Mononuclear cell (primary cell): ENCODE results near the gene IQSEC2. TPM values are rescaled to one million over a fixed set of nuclear protein-coding genes. Genes with fewer than 3 reads are reported as not detected.

ENCODE experiments used
- H3K27me3 ChIP-seq: 2 replicates; pipeline ENCODE4 v1.6.0; 2011; ENCODE audit warnings: low read length, control low read depth; ENCODE audit not compliant: insufficient read depth
- H3K4me1 ChIP-seq: 2 replicates; pipeline ENCODE4 v1.5.1; 2011; ENCODE audit warnings: mild to moderate bottlenecking, low read length, control low read depth; ENCODE audit not compliant: insufficient read depth
- H3K4me3 ChIP-seq: 2 replicates; pipeline ENCODE4 v1.5.1; 2011; ENCODE audit warnings: mild to moderate bottlenecking, low read length, moderate library complexity
- H3K9me3 ChIP-seq: 2 replicates; pipeline ENCODE4 v1.5.1; 2011; ENCODE audit warnings: low read depth, mild to moderate bottlenecking, control low read depth, low read length
- total RNA-seq: library from RNA; depleted of rRNA; stranded (reverse); fragments of >200 nt; gene quantifications from one replicate; pipeline ENCODE4 v1.2.3, GENCODE V29; 2012

IQSEC2 gene
- total RNA-seq, result 4.4 TPM

- H3K4me1 ChIP-seq, result peaks cover 28% of the 10 kb centered on the region
- no peaks in the 10 kb centered on the region for H3K9me3 ChIP-seq
- H3K27me3 ChIP-seq, result no peaks in the 10 kb centered on the region
- H3K4me3 ChIP-seq, result peak within 1 kb of the TSS; percentile 22
Measured at GRCh38 chrX:53281321-53281822, at the start of gene IQSEC2. IQSEC2 (minus strand) TSS chrX:53281584.

GRCh38 chrX:53330331-53330730, 48.9 kb upstream of the IQSEC2 start:
- Histone ChIP-seq H3K4me3 (no peak overlapping the region), H3K27me3 (peaks cover 8% of the 10 kb centered on the region), H3K9me3 (no peaks in the 10 kb centered on the region), H3K4me1 (no peaks in the 10 kb centered on the region)

GRCh38 chrX:53324803-53325202, 43.4 kb upstream of the IQSEC2 start:
- peaks cover 9% of the 10 kb centered on the region for H3K4me1 ChIP-seq
- no peaks in the 10 kb centered on the region for H3K9me3 ChIP-seq
- H3K27me3 ChIP-seq, result peaks cover 30% of the 10 kb centered on the region
- H3K4me3 ChIP-seq, result no peak overlapping the region

- H3K9me3 ChIP-seq, result no peaks in the 10 kb centered on the region
- H3K27me3 ChIP-seq, result peaks cover 36% of the 10 kb centered on the region
- no peak overlapping the region for H3K4me3 ChIP-seq
- H3K4me1 ChIP-seq, result peaks cover 16% of the 10 kb centered on the region
Measured at GRCh38 chrX:53324085-53324484, 42.7 kb upstream of the IQSEC2 start.

DNA sequence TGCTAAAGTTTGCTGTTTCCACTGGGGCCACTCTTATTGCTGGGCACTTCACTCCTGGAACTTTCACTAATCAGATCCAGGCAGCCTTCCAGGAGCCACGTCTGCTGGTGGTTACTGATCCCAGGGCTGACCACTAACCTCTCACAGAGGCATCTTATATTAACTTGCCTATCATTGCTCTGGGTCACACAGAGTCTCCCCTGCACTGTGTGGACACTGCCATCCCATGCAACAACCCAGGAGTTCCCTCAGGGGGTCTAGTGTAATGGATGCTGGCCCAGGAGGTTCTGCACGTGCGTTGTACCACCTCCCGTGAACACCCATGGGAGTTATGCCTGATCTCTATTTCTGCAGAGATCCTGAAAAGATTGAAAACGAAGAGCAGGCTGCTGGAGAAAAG, 41.8 kb upstream of the IQSEC2 start:
- Histone ChIP-seq H3K27me3 (peaks cover 38% of the 10 kb centered on the region), H3K4me3 (no peak overlapping the region), H3K4me1 (peaks cover 18% of the 10 kb centered on the region), H3K9me3 (no peaks in the 10 kb centered on the region)

DNA sequence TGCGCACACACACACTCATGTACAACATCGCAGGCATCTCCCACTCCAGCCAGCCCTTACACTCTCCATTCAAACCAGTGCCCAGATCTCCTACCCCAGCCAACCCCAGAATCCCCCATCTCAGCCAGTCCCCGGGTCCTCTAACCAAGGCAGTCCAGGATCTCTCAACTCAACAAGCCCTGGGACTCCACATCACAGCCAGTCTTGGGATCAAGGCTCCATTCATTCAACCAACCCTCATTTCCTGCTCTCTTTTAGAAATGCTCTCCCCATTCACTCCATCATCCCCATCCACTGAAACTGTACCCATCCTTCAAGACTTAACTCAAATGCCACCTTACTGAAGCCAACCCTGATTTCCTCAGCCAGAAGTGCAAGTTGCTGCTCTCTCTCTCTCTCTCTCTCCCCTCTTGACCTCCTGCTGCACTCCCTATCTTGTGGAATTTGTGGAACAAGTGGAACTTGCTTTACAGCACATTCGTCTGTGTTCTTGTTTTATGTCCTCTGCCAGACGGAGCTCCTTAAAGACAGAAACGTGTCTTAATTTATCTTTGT, 40.6 kb upstream of the IQSEC2 start:
- Histone ChIP-seq H3K27me3 (peaks cover 35% of the 10 kb centered on the region), H3K4me3 (no peak overlapping the region), H3K4me1 (peaks cover 18% of the 10 kb centered on the region), H3K9me3 (no peaks in the 10 kb centered on the region)

DNA sequence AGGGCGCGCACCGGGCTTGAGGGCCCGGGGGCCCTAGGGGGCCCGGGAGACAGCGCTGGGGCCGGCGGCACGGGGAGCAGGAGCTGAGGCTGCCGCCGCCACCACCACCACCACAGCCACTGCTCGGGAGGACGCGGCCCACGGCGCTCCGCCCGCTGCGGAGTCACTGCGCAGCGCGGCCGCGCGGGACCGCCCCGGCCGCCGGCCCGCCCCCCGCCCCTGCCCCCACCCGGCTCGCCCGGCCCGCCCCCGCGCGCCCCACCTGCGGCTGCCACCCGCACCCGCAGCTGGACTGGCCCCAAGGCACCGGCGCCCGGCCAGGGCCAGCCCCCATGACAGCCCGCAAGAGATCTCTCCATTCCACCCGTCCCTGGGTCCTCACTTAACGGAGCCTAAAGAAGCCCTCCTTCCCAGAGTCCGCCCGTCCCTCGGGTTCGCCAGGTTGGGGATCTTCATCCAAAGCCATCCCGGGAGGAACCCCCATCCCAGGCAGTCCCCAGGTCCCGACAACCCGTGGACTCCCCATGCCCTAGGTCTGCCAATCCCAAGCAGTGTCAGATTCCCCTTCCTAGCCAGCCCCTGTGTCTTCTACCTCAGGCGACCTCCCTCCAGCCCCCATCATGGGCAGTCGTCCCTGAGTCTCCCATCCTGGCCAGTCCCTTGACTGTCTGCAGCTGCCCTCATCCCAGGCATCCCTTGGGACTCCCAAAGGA, 40.0 kb upstream of the IQSEC2 start:
- H3K9me3 ChIP-seq, result no peaks in the 10 kb centered on the region
- H3K4me3 ChIP-seq, result peak overlapping the region; percentile 32
- H3K27me3 ChIP-seq, result peaks cover 32% of the 10 kb centered on the region
- peaks cover 18% of the 10 kb centered on the region for H3K4me1 ChIP-seq

GRCh38 chrX:53320543-53321229, 39.3 kb upstream of the IQSEC2 start:
- H3K4me3 ChIP-seq, result peak overlapping the region; percentile 32
- peaks cover 30% of the 10 kb centered on the region for H3K27me3 ChIP-seq
- peaks cover 18% of the 10 kb centered on the region for H3K4me1 ChIP-seq
- H3K9me3 ChIP-seq, result no peaks in the 10 kb centered on the region

GRCh38 chrX:53319614-53320542, 38.5 kb upstream of the IQSEC2 start:
- Histone ChIP-seq H3K4me3 (peak overlapping the region; percentile 32), H3K9me3 (no peaks in the 10 kb centered on the region), H3K27me3 (peaks cover 30% of the 10 kb centered on the region), H3K4me1 (peaks cover 18% of the 10 kb centered on the region)

- Histone ChIP-seq H3K4me1 (peaks cover 22% of the 10 kb centered on the region), H3K4me3 (no peak overlapping the region), H3K9me3 (no peaks in the 10 kb centered on the region), H3K27me3 (peaks cover 27% of the 10 kb centered on the region)
Measured at GRCh38 chrX:53318766-53319353, 37.5 kb upstream of the IQSEC2 start.

DNA sequence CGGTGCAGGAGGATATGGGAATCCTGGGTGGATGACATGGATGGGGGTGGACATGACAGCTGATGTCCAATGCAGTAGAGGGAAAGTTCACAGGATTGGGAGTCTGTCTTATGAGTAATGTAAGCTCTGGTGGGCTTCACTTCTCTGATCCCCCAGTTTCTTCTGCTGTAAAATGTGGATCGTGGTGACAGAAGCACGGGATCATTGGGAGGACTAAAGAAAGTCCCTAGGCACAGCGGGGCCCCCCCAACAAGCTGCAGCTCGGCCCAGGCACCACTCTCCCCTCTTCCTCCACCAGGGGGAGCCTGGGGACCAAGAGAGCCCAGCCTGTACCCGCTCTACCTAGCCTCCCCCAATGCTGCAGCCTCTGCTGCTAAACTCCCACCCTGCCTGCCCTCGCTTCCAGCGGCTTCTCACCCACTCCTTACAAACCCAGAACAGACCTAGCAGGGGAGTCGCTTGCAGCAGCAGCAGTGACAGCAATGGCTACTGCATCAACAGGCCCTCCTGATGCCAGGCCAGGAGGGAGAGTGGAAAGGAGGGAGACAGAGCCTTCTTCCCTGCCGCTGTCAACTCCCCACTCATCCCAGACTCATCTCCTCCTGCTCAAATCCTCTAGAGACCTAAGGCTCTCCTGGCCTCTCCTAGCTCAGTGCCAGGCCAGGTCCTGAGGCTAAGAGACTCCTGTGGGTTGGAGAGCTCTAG, 36.1 kb upstream of the IQSEC2 start:
- peaks cover 18% of the 10 kb centered on the region for H3K27me3 ChIP-seq
- H3K4me3 ChIP-seq, result no peak overlapping the region

DNA sequence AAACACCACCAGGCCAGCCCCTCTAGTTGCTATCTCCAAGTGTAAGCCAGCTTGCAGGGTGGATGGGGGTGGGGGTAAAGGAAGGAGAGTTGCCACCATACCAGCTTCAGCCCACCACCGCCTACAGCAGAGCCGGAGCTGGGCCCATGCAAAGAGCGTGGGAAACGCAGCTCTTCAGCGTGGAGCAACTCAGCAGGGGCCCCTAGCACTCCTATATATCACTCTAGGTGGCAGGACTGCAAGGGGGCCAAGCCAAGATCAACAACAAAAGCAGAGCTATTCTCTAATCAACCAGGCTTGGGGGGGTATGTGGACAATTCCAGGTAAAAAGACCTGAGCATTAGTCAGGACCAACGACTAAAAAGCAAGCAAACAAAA, 35.5 kb upstream of the IQSEC2 start:
- H3K4me3 ChIP-seq, result no peak overlapping the region
- H3K27me3 ChIP-seq, result peaks cover 11% of the 10 kb centered on the region
- no peaks in the 10 kb centered on the region for H3K9me3 ChIP-seq
- H3K4me1 ChIP-seq, result peaks cover 32% of the 10 kb centered on the region

More for the DNA sequence above, 36.1 kb upstream of the IQSEC2 start:
- no peaks in the 10 kb centered on the region for H3K9me3 ChIP-seq
- H3K4me1 ChIP-seq, result peaks cover 32% of the 10 kb centered on the region

DNA sequence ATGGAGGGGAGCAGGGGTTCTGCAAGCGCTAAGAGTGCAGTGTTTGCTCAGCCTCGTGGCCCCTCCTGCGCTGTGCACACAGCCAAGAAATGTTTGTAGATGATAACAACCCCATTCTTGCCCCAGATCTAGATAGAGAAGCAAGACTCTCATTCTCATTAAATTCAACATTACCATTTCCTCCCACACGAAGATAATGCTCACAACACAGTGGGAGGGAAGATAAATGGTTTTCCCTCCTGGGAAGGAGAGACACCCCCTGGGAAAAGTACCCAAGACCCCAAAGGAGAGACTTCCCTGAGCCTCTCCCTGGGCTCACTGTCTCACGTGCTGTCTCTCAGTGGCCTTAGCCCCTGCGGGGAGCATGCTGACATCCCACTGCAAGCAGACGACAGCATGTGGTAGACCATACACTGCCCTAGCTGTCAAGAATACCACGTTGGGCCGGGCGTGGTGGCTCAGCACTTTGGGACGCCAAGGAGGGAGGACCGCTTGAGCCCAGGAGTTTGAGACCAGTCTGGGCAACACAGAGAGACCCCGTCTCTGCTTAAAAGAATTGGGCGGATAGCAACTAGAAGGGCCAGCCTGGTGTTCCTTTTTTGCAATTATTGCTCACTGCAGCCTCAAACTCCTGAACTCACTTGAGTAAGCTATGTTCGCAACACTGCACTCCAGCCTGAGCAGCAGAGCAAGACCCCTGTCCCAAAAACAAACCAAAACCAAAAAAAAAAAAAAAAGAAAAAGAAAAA, 34.9 kb upstream of the IQSEC2 start:
- peaks cover 32% of the 10 kb centered on the region for H3K4me1 ChIP-seq

More for the DNA sequence above, 34.9 kb upstream of the IQSEC2 start:
- Histone ChIP-seq H3K27me3 (peaks cover 8% of the 10 kb centered on the region), H3K9me3 (no peaks in the 10 kb centered on the region), H3K4me3 (no peak overlapping the region)
